HepG2 (cell line): ENCODE measurements around the gene GPC4. TPM values are rescaled to one million over a fixed set of nuclear protein-coding genes. Genes with fewer than 3 reads are reported as not detected.

Experiments used
- ATAC-seq: fragments of 200-7000 bp; cut with Tn5 transposase; 3 replicates; pipeline ENCODE4 v1.9.1; 2020; ENCODE audit warnings: mild to moderate bottlenecking, moderate library complexity
- BruUV-seq: library from RNA; stranded (reverse); fragments of 400-500 nt; replicated peaks from 2 replicates; lab custom pipeline; 2021; lab: Mats Ljungman, UMichigan
- CTCF ChIA-PET: fragments of 300-600 bp; formaldehyde crosslinking; extraction: SDS; loops from one replicate; lab custom pipeline; 2021; ENCODE audit warnings: low total read pairs, inconsistent platforms, low intra/inter-chr PET ratio; lab: Yijun Ruan, JAX
- POLR2A ChIA-PET: fragments of 350-600 bp; sonication (Branson Sonifier 250); formaldehyde crosslinking; loops from one replicate; lab custom pipeline; 2020; ENCODE audit warnings: antibody characterized with exemption, inconsistent platforms; lab: Yijun Ruan, JAX
- DNase-seq: peaks from one replicate; pipeline ENCODE4 v3.0.0-alpha.2; 2015; ENCODE audit warnings: low spot score
- FAIRE-seq: peaks from 3 replicates; lab custom pipeline; 2011; peaks lifted over from hg19 to GRCh38; lab: Jason Lieb, UNC
- H2AFZ ChIP-seq: one replicate; pipeline ENCODE4 v1.6.1; 2011; ENCODE audit warnings: low read length, inconsistent platforms
- H3K27ac ChIP-seq: fragments of 300-600 bp; 3 replicates; pipeline ENCODE4 v1.8.0; 2011; ENCODE audit warnings: mixed run types, mild to moderate bottlenecking, mixed read lengths, low read length, inconsistent platforms; ENCODE audit not compliant: insufficient read depth; ENCODE audit errors: extremely low read length
- H3K27me3 ChIP-seq, 2 experiments: fragments of 200-600 bp in 1 of 2; 2 replicates in 1 of 2; 3 replicates in 1 of 2; pipeline versions ENCODE4 v1.6.0 to v1.8.0; 2011; ENCODE audit warnings: low read length in 2 of 2, mild to moderate bottlenecking in 2 of 2, moderate library complexity in 2 of 2, inconsistent platforms in 1 of 2; ENCODE audit not compliant: insufficient read depth in 2 of 2, control insufficient read depth in 1 of 2
- H3K36me3 ChIP-seq, 2 experiments: fragments of 200-600 bp in 1 of 2; replicated peaks in 1 of 2; 2 replicates in 1 of 2; 3 replicates in 1 of 2; pipeline versions ENCODE4 v1.5.1 to v1.8.0; 2011; ENCODE audit warnings: low read length in 2 of 2, inconsistent platforms in 1 of 2; ENCODE audit not compliant: insufficient read depth in 2 of 2, control insufficient read depth in 1 of 2
- H3K4me1 ChIP-seq: 2 replicates; pipeline ENCODE4 v1.5.1; 2012; ENCODE audit warnings: low read length, inconsistent platforms; ENCODE audit not compliant: insufficient read depth
- H3K4me2 ChIP-seq: 2 replicates; pipeline ENCODE4 v1.6.0; 2011; ENCODE audit warnings: low read depth, low read length, inconsistent platforms
- H3K4me3 ChIP-seq, 3 experiments: fragments of 200-600 bp in 1 of 3; sonication (generic), shearing (Covaris generic) in 1 of 3; replicated peaks in 1 of 3; 2 replicates each; pipeline ENCODE4 v1.5.1; 2011 to 2016; ENCODE audit warnings: low read length in 3 of 3, inconsistent platforms in 2 of 3, low read depth in 2 of 3, mild to moderate bottlenecking in 2 of 3, control low read depth in 1 of 3, mixed read lengths in 1 of 3; ENCODE audit not compliant: insufficient read depth in 1 of 3
- H3K79me2 ChIP-seq: one replicate; pipeline ENCODE4 v1.6.1; 2011; ENCODE audit warnings: low read length, inconsistent platforms; ENCODE audit not compliant: insufficient read depth
- H3K9ac ChIP-seq: 2 replicates; pipeline ENCODE4 v1.6.0; 2011; ENCODE audit warnings: mild to moderate bottlenecking, low read depth, low read length, inconsistent platforms; ENCODE audit not compliant: insufficient read depth
- H3K9me3 ChIP-seq: 2 replicates; pipeline ENCODE4 v1.5.1; 2012; ENCODE audit warnings: mild to moderate bottlenecking, low read length
- H4K20me1 ChIP-seq: 2 replicates; pipeline ENCODE4 v1.6.0; 2011; ENCODE audit warnings: inconsistent platforms, mild to moderate bottlenecking, low read length, moderate library complexity; ENCODE audit not compliant: insufficient read depth
- BATF2 ChIP-seq: sonication (generic); formaldehyde crosslinking; IDR thresholded peaks from 2 replicates; pipeline ENCODE4 v1.8.0; 2022; ENCODE audit warnings: mild to moderate bottlenecking, missing genetic modification reagents, moderate library complexity
- BCL6 ChIP-seq: IDR thresholded peaks from 2 replicates; pipeline ENCODE4 v1.6.1; 2016; ENCODE audit warnings: missing genetic modification reagents, missing compliant biosample characterization
- KAT7 ChIP-seq: IDR thresholded peaks from 2 replicates; pipeline ENCODE4 v1.6.1; 2018; ENCODE audit warnings: borderline replicate concordance, missing compliant biosample characterization
- MAX ChIP-seq: IDR thresholded peaks from 2 replicates; pipeline ENCODE4 v1.6.1; 2012; ENCODE audit warnings: inconsistent platforms
- PCBP1 ChIP-seq: fragments of 200-400 bp; formaldehyde crosslinking; IDR thresholded peaks from 2 replicates; pipeline ENCODE4 v1.6.1; 2017; ENCODE audit warnings: mild to moderate bottlenecking, low read depth, low read length, borderline replicate concordance
- SP1 ChIP-seq, 2 experiments: fragments of 450-650 bp in 1 of 2; sonication (generic) in 1 of 2; formaldehyde crosslinking in 1 of 2; IDR thresholded peaks; 2 replicates each; pipeline versions ENCODE4 v1.4.0 to v1.6.1; 2016 to 2020; ENCODE audit warnings: missing genetic modification reagents in 1 of 2
- STAG1 ChIP-seq: sonication (generic); formaldehyde crosslinking; IDR thresholded peaks from 2 replicates; pipeline ENCODE4 v1.4.0; 2020; ENCODE audit warnings: missing genetic modification reagents
- TAF15 ChIP-seq: fragments of 200-400 bp; formaldehyde crosslinking; IDR thresholded peaks from one replicate; pipeline ENCODE4 v1.6.1; 2018; ENCODE audit warnings: mild to moderate bottlenecking, low read depth, low read length; ENCODE audit not compliant: poor library complexity, severe bottlenecking
- YEATS4 ChIP-seq: sonication (generic); formaldehyde crosslinking; IDR thresholded peaks from 2 replicates; pipeline ENCODE4 v1.4.0; 2020; ENCODE audit warnings: missing genetic modification reagents, borderline replicate concordance
- YY1 ChIP-seq: IDR thresholded peaks from 2 replicates; pipeline ENCODE4 v1.6.1; 2011; ENCODE audit warnings: low read length, low read depth, moderate library complexity, mild to moderate bottlenecking; ENCODE audit not compliant: insufficient read depth, insufficient replicate concordance
- ZNF317 ChIP-seq: sonication (generic); formaldehyde crosslinking; IDR thresholded peaks from 2 replicates; pipeline ENCODE4 v1.5.0; 2020; ENCODE audit warnings: mild to moderate bottlenecking, missing genetic modification reagents
- ZNF510 ChIP-seq: sonication (generic); formaldehyde crosslinking; IDR thresholded peaks from 2 replicates; pipeline ENCODE4 v1.4.0; 2020; ENCODE audit warnings: low read depth, mild to moderate bottlenecking, missing genetic modification reagents
- ZNF660 ChIP-seq: sonication (generic); formaldehyde crosslinking; IDR thresholded peaks from 2 replicates; pipeline ENCODE4 v1.5.1; 2020; ENCODE audit warnings: mild to moderate bottlenecking, low read depth, missing genetic modification reagents, borderline replicate concordance
- ZNF678 ChIP-seq: sonication (generic); formaldehyde crosslinking; IDR thresholded peaks from 2 replicates; pipeline ENCODE4 v1.4.0; 2020; ENCODE audit warnings: mild to moderate bottlenecking, missing genetic modification reagents
- ZNF790 ChIP-seq: sonication (generic); formaldehyde crosslinking; IDR thresholded peaks from 2 replicates; pipeline ENCODE4 v1.8.0; 2022; ENCODE audit warnings: missing genetic modification reagents, mild to moderate bottlenecking, borderline replicate concordance
- WGBS: methylation state at CpG from one replicate; pipeline ENCODE4 v1.1.6; 2017; ENCODE audit warnings: low lambda C conversion rate; 5-methylcytosine and 5-hydroxymethylcytosine counted together
- in situ Hi-C: cut with HindIII; loops from 2 replicates; pipeline ENCODE4 v1.10.0; 2017; ENCODE audit warnings: low pct_unique_long_range_greater_than_20kb; ENCODE audit not compliant: extremely low pct_ligation_motif_present
- intact Hi-C: fragments of 100-400 bp; cut with micrococcal nuclease; formaldehyde crosslinking; loops from one replicate; pipeline ENCODE4 v1.10.0; 2022; ENCODE audit not compliant: unreplicated experiment
- polyA plus RNA-seq, 8 experiments: library from polyadenylated mRNA; depleted of rRNA in 3 of 8; stranded (reverse) in 7 of 8; unstranded in 1 of 8; fragments of >200 nt; fragmentation: Illumina TruSeq in 4 of 8; extraction: Trizol in 4 of 8; gene quantifications; 2 replicates each; pipeline versions ENCODE4 v1.2.1 to v1.2.3, GENCODE V29; 2011 to 2016; ENCODE audit warnings: low read depth in 4 of 8, missing spikeins in 1 of 8, mixed read lengths in 1 of 8; ENCODE audit not compliant: insufficient read depth in 1 of 8
- total RNA-seq, 5 experiments: library from RNA; depleted of rRNA; stranded (reverse); fragments of >200 nt; fragmentation: Illumina TruSeq; extraction: Trizol; gene quantifications; 2 replicates each; pipeline ENCODE4 v1.2.3, GENCODE V29; 2016; ENCODE audit warnings: low read depth in 1 of 5
- TF ChIP-seq, protein P1 (sequence below): sonication (generic); formaldehyde crosslinking; IDR thresholded peaks from 2 replicates; pipeline ENCODE4 v1.4.0; 2020; ENCODE audit warnings: missing genetic modification reagents
- TF ChIP-seq, protein P2 (sequence below): sonication (generic); formaldehyde crosslinking; IDR thresholded peaks from 2 replicates; pipeline ENCODE4 v1.5.0; 2020; ENCODE audit warnings: missing genetic modification reagents

GPC4 gene
- total and polyA plus RNA-seq, 2 of the 13 experiments (the other 11 are each of a cell fraction or from before 2014, with no cell fraction given), result 0.29 to 0.38 TPM

DNA sequence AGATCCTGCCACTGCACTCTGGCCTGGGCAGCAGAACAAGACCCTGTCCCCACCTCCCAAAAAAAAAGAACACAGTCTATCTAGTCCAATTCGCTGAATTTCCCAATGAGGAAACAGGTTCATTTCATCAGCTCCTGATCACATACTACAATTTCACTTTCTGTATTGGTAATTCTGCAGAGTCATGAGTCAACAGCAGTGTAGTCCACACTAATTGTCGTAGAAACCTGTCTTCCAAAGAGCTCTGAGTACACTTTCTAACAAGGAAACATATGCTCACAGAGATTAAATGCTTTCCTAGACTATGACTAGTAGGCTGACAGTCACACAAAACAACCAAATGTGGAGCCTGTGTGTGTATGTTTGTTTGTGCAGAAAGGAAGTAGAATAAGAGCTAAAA lies 91.9 kb downstream of the GPC4 start:
- TF ChIP-seq KAT7 (CRISPR knock-in tag) (no peak), STAG1 (CRISPR knock-in tag) (no peak), ZNF790 (CRISPR knock-in tag) (no peak), ZNF660 (CRISPR knock-in tag) (no peak), TAF15 (no peak), BATF2 (CRISPR knock-in tag) (no peak), YEATS4 (no peak), ZNF317 (CRISPR knock-in tag) (no peak), ZNF678 (CRISPR knock-in tag) (no peak), BCL6 (CRISPR knock-in tag) (no peak), YY1 (no peak), SP1 (IDR thresholded peaks at IDR 0.05) (no peak), SP1 (CRISPR knock-in tag; IDR thresholded peaks at IDR 0.05) (no peak), MAX (no peak), ZNF510 (CRISPR knock-in tag) (no peak), PCBP1 (no peak)
- TF ChIP-seq, protein P1, sequence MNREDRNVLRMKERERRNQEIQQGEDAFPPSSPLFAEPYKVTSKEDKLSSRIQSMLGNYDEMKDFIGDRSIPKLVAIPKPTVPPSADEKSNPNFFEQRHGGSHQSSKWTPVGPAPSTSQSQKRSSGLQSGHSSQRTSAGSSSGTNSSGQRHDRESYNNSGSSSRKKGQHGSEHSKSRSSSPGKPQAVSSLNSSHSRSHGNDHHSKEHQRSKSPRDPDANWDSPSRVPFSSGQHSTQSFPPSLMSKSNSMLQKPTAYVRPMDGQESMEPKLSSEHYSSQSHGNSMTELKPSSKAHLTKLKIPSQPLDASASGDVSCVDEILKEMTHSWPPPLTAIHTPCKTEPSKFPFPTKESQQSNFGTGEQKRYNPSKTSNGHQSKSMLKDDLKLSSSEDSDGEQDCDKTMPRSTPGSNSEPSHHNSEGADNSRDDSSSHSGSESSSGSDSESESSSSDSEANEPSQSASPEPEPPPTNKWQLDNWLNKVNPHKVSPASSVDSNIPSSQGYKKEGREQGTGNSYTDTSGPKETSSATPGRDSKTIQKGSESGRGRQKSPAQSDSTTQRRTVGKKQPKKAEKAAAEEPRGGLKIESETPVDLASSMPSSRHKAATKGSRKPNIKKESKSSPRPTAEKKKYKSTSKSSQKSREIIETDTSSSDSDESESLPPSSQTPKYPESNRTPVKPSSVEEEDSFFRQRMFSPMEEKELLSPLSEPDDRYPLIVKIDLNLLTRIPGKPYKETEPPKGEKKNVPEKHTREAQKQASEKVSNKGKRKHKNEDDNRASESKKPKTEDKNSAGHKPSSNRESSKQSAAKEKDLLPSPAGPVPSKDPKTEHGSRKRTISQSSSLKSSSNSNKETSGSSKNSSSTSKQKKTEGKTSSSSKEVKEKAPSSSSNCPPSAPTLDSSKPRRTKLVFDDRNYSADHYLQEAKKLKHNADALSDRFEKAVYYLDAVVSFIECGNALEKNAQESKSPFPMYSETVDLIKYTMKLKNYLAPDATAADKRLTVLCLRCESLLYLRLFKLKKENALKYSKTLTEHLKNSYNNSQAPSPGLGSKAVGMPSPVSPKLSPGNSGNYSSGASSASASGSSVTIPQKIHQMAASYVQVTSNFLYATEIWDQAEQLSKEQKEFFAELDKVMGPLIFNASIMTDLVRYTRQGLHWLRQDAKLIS (CRISPR knock-in tag), result no peak
- TF ChIP-seq, protein P2, sequence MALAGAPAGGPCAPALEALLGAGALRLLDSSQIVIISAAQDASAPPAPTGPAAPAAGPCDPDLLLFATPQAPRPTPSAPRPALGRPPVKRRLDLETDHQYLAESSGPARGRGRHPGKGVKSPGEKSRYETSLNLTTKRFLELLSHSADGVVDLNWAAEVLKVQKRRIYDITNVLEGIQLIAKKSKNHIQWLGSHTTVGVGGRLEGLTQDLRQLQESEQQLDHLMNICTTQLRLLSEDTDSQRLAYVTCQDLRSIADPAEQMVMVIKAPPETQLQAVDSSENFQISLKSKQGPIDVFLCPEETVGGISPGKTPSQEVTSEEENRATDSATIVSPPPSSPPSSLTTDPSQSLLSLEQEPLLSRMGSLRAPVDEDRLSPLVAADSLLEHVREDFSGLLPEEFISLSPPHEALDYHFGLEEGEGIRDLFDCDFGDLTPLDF (CRISPR knock-in tag), result no peak
- POLR2A ChIA-PET, result no interaction called here

More for the DNA sequence above, 91.9 kb downstream of the GPC4 start:
- WGBS, result 6% methylated on average over 2 of the region's 2 CpGs
- Histone ChIP-seq H3K4me2 (no peak overlapping the region), H3K9me3 (no peaks in the 10 kb centered on the region), H3K4me1 (no peaks in the 10 kb centered on the region), H3K4me3 (no peak overlapping the region), H3K36me3 (no peaks in the 10 kb centered on the region), H4K20me1 (no peaks in the 10 kb centered on the region), H3K9ac (no peak overlapping the region), H3K27me3 (no peaks in the 10 kb centered on the region), H3K27ac (no peak overlapping the region), H3K79me2 (no peaks in the 10 kb centered on the region), H2AFZ (no peak overlapping the region)
- no peak for DNase-seq
- intact Hi-C loops (no loop called here), in situ Hi-C loops (no loop called here)
- BruUV-seq, result no TSS peak
- FAIRE-seq, result no peak
- ATAC-seq, result no peak
- CTCF ChIA-PET, result no interaction called here
